ENCODE results near the gene SGO2. TPM values are rescaled to one million over a fixed set of nuclear protein-coding genes. Genes with fewer than 3 reads are reported as not detected.

Gene SGO2
- total and polyA plus RNA-seq, 2 donors (not counting 3 experiments of a cell fraction or from before 2014, with no cell fraction given) = 1.7 to 20.5 TPM

DNA sequence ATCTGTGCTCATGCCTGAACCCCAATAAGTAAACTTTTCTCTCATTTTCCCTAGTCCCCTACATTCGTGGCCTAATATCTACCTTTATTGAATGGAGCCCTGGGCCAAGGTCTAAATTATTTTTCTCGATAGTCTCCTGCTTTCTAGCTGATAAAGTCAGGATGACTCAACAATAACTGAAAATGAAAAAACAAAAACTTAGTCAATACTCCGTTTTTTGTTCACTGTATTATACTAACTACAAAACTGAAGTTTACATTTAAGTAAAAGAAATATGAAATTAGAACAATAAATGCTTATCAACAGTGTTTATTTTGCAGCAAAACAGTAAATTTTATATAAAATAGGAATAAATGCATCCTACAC, 92.0 kb downstream of the SGO2 start:
- no peak for FAIRE-seq

More for the DNA sequence above, 92.0 kb downstream of the SGO2 start:
- Histone ChIP-seq H3K27ac (ENCODE audit: insufficient read depth, low read depth, low read length) (no peak overlapping the region), H4K20me1 (replicated peaks; ENCODE audit: control insufficient read depth, extremely low read depth, insufficient read depth, low read length) (no peaks in the 10 kb centered on the region), H3K4me2 (ENCODE audit: insufficient read depth, low read length) (no peak overlapping the region), H3K9me3 (replicated peaks; ENCODE audit: control insufficient read depth, insufficient read depth, low read length) (no peaks in the 10 kb centered on the region), H3K9ac (replicated peaks; ENCODE audit: extremely low read depth, insufficient read depth, low read length) (no peak overlapping the region), H2AFZ (ENCODE audit: low read depth, low read length) (no peak overlapping the region), H3K9me1 (replicated peaks; ENCODE audit: control insufficient read depth, extremely low read depth, insufficient read depth, low read length) (no peaks in the 10 kb centered on the region), H3K36me3 (ENCODE audit: control insufficient read depth in 2 of 2, extremely low read depth in 1 of 2, insufficient read depth in 2 of 2, low read length in 2 of 2) (no peaks in the 10 kb centered on the region), H3K4me3 (replicated peaks in 1 of 3; ENCODE audit: insufficient read depth in 1 of 3, low read depth in 1 of 3, low read length in 3 of 3) (no peak overlapping the region), H3K27me3 (ENCODE audit: control insufficient read depth in 2 of 2, insufficient read depth in 2 of 2, low read length in 2 of 2) (no peaks in the 10 kb centered on the region), H3K79me2 (ENCODE audit: control insufficient read depth, insufficient read depth, low read length) (no peaks in the 10 kb centered on the region), H3K4me1 (ENCODE audit: control insufficient read depth, extremely low read depth, insufficient read depth, low read length) (no peaks in the 10 kb centered on the region)
- DNase-seq (ENCODE audit: low read depth, low spot score) = no peak
- ChIA-PET POLR2A (no interaction called here), CTCF (interaction anchor here (1.3 to 1.9 kb wide), 2 partner anchors 16 to 32 kb away, joined by 5 to 7 read pairs; partner anchors contain the start of gene AOX1)
- no TSS peak for BruUV-seq (replicated peaks)
- dilution Hi-C loops (cut with MboI; ENCODE audit: extremely low pct_ligation_motif_present, low sequenced_read_pairs) = no loop called here
- TF ChIP-seq FOS (IDR thresholded peaks at IDR 0.05; ENCODE audit: borderline replicate concordance, insufficient read depth, low read length) (no peak), POLR2AphosphoS5 (IDR thresholded peaks at IDR 0.05; ENCODE audit: insufficient read depth, low read depth, low read length) (no peak), GATA2 (IDR thresholded peaks at IDR 0.05; ENCODE audit: insufficient read depth, insufficient read length, low read depth, low read length) (no peak), MYC (IDR thresholded peaks at IDR 0.05; ENCODE audit: low read depth, low read length) (no peak), JUN (IDR thresholded peaks at IDR 0.05; ENCODE audit: borderline replicate concordance, insufficient read depth, insufficient read length, low read depth) (no peak), POLR2A (IDR thresholded peaks at IDR 0.05; ENCODE audit: low read depth, low read length) (no peak), EZH2 (IDR thresholded peaks at IDR 0.05; ENCODE audit: borderline replicate concordance, low read depth, low read length, severe bottlenecking) (no peak)
- TF ChIP-seq, protein P1, sequence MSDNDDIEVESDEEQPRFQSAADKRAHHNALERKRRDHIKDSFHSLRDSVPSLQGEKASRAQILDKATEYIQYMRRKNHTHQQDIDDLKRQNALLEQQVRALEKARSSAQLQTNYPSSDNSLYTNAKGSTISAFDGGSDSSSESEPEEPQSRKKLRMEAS (IDR thresholded peaks at IDR 0.05; ENCODE audit: insufficient read depth, insufficient read length) = no peak
- TF ChIP-seq, protein P2, sequence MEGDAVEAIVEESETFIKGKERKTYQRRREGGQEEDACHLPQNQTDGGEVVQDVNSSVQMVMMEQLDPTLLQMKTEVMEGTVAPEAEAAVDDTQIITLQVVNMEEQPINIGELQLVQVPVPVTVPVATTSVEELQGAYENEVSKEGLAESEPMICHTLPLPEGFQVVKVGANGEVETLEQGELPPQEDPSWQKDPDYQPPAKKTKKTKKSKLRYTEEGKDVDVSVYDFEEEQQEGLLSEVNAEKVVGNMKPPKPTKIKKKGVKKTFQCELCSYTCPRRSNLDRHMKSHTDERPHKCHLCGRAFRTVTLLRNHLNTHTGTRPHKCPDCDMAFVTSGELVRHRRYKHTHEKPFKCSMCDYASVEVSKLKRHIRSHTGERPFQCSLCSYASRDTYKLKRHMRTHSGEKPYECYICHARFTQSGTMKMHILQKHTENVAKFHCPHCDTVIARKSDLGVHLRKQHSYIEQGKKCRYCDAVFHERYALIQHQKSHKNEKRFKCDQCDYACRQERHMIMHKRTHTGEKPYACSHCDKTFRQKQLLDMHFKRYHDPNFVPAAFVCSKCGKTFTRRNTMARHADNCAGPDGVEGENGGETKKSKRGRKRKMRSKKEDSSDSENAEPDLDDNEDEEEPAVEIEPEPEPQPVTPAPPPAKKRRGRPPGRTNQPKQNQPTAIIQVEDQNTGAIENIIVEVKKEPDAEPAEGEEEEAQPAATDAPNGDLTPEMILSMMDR (IDR thresholded peaks at IDR 0.05; ENCODE audit: extremely low read depth in 1 of 2, insufficient read depth in 1 of 2, low read depth in 1 of 2, low read length in 2 of 2) = no peak
- intact Hi-C loops (cut with micrococcal nuclease) = no loop called here
